CD1c-positive myeloid dendritic cell (primary cell): ENCODE data around the gene UNC119B.
"Not testable (repeated sequence)": the region's sequence is repeated elsewhere in the genome, so short reads cannot be mapped to it uniquely, and the experiment has no call there.

ENCODE experiments used
- DNase-seq: peaks from one replicate; pipeline ENCODE4 v3.0.0-alpha.2; 2016; ENCODE audit errors: extremely low spot score

The UNC119B gene

GRCh38 chr12:120719072-120719471, 8.8 kb downstream of the UNC119B start:
- DNase-seq, result no peak

GRCh38 chr12:120719496-120720233, 9.4 kb downstream of the UNC119B start:
- no peak for DNase-seq

- DNase-seq, result peak; percentile 61
These were observed 10.2 kb downstream of the UNC119B start for GRCh38 chr12:120720234-120720986.

GRCh38 chr12:120720987-120721801, 10.9 kb downstream of the UNC119B start:
- DNase-seq, result no peak

GRCh38 chr12:120721866-120722265, 11.6 kb downstream of the UNC119B start:
- no peak for DNase-seq

- no peak for DNase-seq
These were observed 12.5 kb downstream of the UNC119B start for GRCh38 chr12:120722784-120723183.

- no peak for DNase-seq
These were observed 14.5 kb downstream of the UNC119B start for GRCh38 chr12:120724720-120725119.

- DNase-seq, result no peak
These were observed 14.9 kb downstream of the UNC119B start for GRCh38 chr12:120725151-120725658.

- peak; percentile 94 for DNase-seq
These were observed 15.6 kb downstream of the UNC119B start, which contains the start of gene ACADS for GRCh38 chr12:120725659-120726509. ACADS (plus strand) TSS chr12:120725826; CDS start chr12:120725886, 60 bp downstream.

GRCh38 chr12:120726510-120726793, 16.2 kb downstream of the UNC119B start:
- no peak for DNase-seq

GRCh38 chr12:120726961-120727360, 16.7 kb downstream of the UNC119B start:
- no peak for DNase-seq

- not testable (repeated sequence) for DNase-seq
These were observed 21.9 kb downstream of the UNC119B start for GRCh38 chr12:120732198-120732597.

- no peak for DNase-seq
These were observed 23.3 kb downstream of the UNC119B start for GRCh38 chr12:120733574-120733973.

- DNase-seq, result no peak
These were observed 24.0 kb downstream of the UNC119B start for GRCh38 chr12:120734210-120734609.

- DNase-seq, result no peak
These were observed 24.9 kb downstream of the UNC119B start for GRCh38 chr12:120735181-120735580.

GRCh38 chr12:120736404-120737331, 26.4 kb downstream of the UNC119B start:
- DNase-seq, result no peak

- DNase-seq, result no peak
These were observed 27.4 kb downstream of the UNC119B start for GRCh38 chr12:120737557-120738251.

GRCh38 chr12:120738252-120739030, 28.2 kb downstream of the UNC119B start:
- no peak for DNase-seq
